Stimulated activated CD4-positive, alpha-beta T cell treated with anti-CD3 and anti-CD28 coated beads, Interleukin-12 subunit alpha, Interleukin-12 subunit beta, amount 100 ng/mL, for 48 hours (primary cell): ENCODE data around the gene CMTM5.
"Not testable (repeated sequence)": the region's sequence is repeated elsewhere in the genome, so short reads cannot be mapped to it uniquely, and the experiment has no call there.

Experiments used
- DNase-seq, 3 donors: peaks; one replicate each; pipeline ENCODE4 v3.0.0-alpha.2; 2020; ENCODE audit warnings: low read depth in 2 of 3, low spot score in 1 of 3

Gene CMTM5

DNA sequence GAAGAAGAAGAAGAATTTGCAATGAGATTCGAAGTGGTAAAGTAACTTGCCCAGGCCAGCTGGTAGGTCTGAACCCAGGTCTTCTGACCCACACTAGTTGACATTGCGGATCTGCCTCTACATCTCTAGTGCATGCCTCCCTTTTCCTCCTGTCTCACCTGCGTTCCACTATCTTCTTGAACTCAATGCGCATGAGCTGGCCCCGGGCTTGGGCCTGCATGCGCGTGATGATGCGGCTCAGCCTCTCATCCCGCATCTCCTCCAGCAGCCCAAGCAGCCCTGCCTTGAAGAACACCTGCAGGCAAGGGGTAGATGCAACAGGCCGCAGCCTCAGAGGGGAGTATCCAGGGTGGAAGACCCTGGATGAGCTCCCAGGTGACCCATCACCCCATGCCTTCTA lies 19.3 kb downstream of the CMTM5 start:
- no peak for DNase-seq

DNA sequence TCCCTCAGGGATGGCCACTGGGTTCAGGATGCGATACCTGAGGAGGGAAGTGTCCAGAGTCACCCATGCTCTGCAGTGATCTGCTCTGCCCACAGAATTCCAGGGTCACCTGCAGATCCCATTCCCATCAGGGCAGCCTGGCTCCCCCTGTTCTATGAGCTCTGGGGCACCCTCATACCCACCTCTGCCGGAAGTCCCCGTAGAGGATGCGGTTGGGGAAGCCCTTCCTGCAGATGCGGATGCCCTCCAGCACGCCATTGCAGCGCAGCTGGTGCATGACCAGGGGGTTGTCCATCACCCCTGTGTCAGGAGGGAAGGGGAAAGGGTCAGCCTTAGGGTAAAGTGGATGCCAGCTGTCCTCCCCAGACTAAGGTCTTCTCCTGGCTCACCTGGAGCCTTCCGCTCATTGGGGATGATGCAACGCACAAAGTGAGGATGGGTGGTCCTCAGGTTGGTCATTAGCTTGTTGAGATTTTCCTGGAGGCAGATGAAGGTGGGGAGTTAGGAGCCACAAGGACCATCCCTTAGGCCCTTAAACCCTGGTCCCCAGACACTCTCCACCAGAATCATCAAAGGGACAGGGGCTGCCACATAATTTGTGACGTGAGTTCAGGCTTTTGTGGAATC lies 20.0 kb downstream of the CMTM5 start:
- DNase-seq = no peak

DNA sequence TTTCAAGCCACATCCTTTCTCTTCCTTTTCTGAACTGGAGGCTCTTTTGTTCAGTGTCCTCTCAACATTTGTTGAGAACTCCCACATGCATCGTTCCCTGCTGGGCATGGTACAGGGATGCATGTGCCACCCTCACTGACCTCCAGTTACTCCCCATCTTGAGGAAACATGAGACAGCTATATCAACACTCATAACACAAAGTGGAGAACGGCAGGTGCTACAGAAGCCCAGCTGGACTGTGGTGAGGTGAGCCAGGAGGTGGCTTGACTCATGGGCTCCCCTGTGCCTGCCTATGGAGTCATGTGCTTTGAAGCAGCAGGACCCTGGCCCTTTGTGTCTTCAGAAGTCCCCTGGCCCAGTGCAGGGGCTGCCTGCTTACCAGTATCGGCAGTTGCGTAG lies 21.5 kb downstream of the CMTM5 start:
- no peak for DNase-seq

DNA sequence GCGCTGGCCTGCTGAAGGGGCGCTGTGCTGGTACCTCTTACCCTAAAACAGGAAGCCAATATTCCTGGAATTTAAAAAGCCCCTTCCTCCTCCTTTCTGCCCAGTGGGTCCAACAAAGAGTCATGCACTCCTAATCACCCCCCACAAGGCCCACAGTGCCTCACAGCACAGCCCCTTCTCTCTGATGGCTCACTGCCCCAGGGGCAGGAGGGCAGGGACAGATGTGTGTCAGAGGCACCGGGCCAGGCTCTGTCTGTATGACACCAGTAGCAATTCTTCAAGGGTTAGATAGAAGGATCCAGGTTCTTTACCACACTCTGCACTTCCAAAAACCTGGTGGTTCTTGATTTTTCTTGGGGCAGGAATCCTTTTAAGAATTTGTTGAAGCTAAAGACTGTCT lies 22.3 kb downstream of the CMTM5 start:
- DNase-seq = no peak

DNA sequence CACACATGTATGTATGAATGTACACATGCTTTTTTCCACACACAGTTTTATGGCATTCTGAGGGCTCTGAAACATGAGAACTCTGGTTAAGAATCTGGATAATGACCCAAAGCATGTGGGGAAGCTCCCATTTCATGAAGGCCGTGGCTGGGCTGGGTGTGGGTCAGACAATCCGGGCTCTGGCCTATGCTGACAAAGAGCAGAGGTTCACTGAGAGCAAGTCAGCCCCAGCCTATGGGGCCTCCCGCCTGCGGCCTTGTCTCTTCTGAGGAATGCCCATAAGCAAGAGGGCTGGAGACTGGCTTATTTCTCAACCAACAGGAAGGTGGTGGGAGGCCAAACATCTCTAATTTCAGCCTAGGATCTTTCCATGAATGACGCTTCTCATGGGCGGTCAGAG lies 22.7 kb downstream of the CMTM5 start:
- DNase-seq = no peak

DNA sequence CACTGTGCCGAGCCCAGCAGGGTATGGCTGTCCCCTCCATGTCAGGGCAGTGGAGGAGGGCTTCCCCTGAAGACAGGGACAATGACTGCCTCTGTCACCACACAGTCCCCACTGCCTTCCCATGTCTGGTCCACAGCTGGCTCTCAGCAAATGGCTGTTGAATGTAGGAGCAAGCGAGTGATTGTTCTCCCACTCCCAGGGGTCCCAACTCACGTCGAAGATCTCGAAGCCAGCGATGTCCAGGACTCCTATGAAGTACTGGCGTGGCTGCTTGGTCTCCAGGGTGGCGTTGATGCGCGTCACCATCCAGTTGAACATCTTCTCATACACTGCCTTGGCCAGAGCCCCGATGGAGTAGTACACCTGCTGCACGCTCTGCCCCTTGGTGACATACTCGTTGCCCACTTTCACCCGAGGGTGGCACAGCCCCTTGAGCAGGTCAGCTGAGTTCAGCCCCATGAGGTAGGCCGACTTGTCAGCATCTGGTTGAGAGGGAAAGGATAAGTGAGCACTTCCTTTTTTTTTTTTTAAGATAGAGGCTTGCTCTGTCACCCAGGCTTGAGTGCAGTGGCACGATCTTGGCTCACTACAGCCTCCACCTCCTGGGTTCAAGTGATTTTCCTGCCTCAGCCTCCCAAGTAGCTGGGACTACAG lies 23.8 kb downstream of the CMTM5 start:
- not testable (repeated sequence) for DNase-seq

DNA sequence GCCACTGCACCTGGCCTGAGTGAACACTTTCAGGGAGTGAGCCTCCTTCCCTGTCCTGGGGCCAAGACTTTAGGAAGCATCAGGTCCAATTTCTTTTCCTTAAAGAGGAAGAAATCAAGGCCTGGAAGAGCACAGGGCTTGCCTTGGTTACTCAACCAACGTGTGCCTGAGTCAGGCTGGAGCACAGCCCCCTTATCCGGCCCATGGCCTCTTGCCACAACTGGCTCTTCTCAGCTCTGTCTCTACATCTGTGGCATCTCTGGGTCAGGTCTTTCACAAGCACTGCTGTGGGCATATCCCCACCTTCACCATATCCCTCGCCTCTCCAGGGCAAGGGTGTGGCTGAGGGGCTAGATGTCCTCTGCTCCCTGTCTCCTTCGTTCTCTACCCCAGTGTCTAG lies 24.4 kb downstream of the CMTM5 start:
- no peak for DNase-seq

DNA sequence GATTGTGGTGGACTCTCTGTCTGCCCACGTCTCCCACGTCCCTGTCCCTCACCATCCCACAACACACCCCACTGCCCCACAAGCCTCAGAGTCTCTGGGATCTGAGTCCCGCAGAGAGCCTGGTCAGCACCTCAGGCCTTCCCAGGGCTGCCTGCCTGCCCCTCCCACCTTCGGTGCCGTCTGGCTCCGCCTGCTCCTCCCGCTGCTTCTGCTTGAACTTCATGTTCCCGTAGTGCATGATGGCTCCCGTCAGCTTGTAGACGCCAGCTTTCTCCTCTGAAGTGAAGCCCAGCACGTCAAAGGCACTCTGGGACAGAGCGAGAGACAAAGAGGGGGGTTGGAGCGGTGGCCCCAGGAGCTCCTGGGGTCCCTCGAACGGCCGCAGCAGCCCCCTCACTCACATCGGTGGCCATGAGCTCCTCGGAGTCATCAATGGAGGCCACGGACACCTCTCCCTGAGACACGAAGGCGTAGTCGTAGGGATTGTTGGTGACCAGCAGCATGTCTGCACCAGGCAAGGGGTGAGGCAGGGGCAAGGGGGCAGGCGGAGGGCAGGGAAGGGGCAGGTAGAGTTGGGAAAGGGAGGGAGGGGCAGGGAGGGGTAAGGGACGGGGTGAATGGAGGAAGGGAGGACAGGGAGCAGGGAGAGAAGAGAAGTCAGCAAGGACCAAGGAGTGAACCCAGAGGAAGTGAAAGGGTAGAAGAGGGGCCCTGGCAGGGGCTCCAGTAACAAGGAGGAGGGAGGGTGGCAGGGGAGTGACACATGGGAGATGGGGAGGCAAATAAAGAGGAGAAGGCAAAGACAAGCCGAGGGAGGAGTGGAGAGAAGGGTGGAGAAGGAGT lies 25.7 kb downstream of the CMTM5 start:
- DNase-seq = no peak

DNA sequence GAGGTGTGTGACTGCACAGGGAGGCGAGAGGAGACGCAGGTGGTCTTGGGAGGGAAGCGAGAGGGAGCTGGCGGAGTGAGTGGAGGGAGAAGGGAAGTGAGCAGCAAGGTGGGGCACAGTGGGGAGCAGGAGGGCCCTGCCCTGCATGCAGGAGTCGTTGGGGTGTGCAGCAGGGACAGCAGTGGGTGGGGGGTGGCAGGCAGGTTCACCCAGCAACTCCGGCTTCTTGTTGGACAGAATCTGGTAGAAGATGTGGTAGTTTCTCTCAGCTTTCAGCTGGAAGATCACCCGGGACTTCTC lies 26.2 kb downstream of the CMTM5 start:
- DNase-seq = no peak

DNA sequence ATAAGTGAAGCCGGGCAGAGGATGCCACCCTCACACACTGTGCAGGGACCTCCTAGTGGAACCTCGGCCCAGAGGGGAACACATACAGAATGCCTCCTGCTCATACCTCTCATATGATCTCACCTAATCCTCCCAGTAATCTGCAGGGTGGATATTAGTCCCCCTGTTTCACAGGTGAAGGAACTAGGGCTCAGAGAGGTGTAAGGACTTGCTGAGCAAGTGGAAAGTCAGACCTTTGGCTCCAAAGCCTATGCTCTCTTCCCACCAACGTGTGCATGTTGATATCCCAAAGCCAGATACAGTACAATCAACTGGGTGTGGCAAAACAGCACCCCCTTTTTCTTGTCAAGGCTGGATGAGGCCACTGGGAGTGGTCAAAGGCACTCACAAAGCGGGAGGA lies 27.1 kb downstream of the CMTM5 start:
- no peak for DNase-seq

DNA sequence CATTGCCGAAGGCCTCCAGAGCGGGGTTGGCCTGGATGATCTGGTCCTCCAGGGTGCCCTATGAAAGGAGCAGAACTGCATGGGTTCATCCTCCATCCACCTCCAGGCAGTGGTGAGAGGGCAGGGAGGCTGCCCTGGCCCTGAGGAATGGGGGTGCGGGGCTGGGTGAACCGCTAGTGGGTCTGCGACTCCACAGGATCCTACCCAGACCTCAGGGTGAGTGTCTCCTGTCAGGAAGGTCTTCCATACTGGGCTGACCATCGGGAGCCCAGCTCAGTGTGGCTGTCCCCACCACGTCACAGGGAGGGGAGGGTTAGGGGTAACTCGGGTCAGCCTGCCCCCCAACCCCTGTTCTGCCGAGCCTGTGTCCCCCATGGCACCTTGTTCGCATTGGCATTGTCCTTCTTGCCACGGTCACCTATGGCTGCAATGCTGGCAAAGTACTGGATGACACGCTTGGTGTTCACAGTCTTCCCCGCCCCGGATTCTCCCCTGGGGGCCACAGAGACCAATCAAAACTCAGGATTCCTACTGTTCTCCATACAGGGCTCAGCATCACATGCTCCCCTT lies 27.6 kb downstream of the CMTM5 start:
- DNase-seq = no peak

DNA sequence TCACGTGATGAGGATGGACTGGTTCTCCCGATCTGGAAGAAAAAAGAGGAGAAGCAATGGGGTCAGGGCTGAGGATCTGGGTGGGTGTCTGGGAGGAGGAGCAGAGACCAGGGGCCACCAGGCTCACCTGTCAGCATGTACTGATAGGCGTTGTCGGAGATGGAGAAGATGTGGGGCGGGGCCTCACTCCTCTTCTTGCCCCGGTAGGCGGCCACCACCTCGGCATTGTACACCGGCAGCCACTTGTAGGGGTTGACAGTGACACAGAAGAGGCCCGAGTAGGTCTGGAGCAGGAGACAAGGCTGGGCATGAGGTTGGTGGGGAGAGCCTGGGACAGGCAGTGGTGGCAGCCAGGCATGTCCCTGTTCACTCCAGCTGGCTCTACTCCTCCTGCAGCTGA lies 28.2 kb downstream of the CMTM5 start:
- no peak for DNase-seq

DNA sequence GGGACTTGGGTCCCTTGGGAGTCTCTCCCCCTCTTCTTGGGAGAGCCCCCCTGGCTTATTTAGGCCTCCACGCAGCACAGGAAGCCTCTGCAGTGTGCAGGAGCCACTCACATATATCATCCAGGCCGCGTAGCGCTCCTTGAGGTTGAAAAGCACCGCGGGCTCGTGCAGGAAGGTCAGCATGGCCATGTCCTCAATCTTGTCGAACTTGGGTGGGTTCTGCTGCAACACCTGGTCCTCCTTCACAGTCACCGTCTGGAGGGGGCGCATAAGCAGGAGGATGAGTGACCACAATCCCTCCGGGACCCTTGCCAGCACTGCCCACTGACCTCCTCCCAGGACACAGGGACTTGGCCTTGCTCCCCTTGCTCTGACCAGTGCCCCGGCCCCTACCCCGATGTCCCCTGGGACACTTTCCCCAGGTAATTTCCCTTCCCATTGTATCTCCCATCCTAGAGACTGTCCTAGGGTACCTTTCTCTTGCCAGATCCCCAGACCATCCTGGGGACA lies 28.7 kb downstream of the CMTM5 start:
- no peak for DNase-seq

DNA sequence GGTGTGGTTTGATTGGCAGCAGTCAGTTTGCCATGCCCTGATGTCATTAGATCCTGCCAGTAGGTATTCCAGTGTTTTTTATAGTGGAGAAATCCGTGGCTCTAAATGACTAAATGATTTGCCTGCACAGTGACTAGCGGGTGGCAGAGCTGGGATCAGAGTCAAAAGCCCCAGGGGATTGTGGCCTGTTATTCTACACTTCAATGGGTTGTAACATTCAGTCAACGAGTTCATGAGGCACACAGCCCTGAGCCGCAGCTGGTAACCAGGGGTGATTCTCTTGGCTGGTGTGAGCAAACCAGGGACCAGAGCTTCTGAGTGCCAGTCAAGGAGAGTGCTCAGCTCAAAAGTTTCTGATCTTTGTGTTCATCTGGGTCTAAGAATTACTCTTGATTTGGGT lies 29.4 kb downstream of the CMTM5 start:
- DNase-seq = no peak

DNA sequence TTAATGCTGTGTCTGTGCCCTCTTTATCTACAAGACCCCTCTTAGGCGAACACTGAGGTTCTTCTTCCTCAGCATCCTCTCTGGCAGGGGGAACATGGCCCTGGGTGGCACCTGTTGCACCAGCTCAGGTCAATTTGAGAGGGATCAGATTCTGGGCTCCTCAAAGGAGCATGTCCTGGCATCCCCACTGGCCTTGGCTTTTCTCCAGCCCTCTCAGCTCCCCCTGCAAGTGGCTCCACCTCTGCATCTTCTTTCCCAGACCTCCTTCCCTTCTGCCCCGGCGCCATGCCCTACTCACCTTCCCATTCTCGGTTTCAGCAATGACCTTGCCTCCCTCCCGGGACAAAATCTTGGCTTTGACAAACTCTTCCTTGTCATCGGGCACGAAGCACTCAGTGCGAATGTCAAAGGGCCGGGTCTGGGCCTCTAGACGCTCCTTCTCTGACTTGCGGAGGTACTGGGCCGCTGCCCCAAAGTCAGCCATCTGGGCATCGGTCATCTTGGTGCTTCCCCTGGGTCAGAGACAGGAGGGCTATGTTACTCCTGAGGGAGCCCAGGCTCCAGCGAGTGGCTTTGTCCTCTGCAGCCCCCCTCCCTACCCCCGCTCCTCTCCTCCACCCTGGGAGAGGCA lies 30.0 kb downstream of the CMTM5 start:
- DNase-seq = no peak

DNA sequence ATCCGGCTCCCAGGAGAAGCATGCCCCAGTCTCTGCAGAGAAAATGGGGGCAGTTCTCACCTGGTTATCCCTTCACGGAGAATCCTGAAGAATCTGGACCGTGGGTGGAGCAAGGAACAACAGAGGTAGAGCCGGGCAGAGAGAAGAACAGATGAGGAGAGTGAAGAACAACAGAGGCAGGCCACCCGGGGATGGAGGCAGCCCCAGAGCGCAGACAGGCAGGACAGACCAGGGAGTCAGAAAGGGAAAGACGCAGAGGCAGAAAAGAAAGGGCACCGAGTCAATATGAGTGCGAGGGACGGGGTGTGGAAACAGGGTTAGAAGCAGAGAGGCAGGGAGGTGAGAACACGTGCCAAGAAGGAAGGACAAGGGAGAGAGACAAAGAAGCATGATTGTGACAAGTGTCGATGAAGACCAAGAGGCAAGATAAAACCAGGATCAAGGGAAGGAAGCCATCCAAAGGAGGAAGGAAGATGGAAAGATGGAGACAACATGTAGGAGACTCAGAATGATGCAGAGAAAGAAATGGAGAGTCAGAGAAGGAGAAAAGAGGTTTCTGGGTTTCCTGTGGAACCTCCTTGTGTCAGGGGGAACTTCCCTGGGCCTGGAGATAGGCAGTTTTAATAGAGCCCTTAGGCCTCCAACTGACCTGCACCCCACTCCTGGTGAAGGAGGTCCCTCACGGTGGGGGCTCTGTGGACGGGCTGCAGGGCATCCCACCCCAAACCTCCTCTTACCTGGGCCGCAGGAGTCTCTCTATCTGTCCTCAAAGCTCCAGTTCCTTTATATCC lies 30.9 kb downstream of the CMTM5 start, which contains the start of gene MYH6:
TSS of gene MYH6 (minus strand) at position 758 of the 791 bp plus-strand sequence. CDS start 1,050 bp downstream, outside the sequence.
- no peak for DNase-seq

DNA sequence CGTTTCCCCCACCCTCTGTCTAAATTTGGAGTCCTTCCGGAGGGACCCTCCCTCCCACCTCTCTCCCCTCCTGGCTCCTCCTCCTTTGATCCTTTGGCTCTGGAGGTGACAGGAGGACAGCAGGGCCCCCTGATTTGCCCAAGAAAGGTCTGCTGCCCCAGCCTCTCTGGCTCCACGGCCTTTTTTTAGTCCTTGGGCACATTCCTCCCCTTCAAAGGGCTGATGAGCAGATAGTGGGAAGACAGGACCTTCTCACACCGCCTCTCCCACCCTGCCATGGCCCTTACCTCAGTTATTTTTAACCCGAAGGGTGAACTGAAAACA lies 31.4 kb downstream of the CMTM5 start:
- DNase-seq = no peak

DNA sequence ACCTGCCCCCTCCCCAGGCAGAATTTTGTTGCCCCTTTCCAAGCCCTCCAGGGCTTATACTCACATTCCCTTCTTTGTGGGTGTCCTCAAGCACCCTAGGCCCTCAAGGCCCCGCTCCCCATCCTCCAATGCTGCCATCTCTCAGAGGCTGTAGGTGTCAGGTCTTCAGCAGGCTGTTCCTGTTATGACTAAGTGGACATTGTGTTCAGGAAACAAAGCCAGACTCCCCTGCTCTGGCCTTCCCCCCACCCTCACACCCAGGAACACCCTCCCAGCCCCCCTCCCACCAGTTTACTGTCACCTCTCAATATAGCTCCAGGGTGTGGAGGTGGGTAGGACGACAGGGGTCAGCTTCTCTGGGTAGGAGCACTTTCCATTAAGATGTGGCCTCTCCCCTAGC lies 32.6 kb downstream of the CMTM5 start:
- no peak for DNase-seq

DNA sequence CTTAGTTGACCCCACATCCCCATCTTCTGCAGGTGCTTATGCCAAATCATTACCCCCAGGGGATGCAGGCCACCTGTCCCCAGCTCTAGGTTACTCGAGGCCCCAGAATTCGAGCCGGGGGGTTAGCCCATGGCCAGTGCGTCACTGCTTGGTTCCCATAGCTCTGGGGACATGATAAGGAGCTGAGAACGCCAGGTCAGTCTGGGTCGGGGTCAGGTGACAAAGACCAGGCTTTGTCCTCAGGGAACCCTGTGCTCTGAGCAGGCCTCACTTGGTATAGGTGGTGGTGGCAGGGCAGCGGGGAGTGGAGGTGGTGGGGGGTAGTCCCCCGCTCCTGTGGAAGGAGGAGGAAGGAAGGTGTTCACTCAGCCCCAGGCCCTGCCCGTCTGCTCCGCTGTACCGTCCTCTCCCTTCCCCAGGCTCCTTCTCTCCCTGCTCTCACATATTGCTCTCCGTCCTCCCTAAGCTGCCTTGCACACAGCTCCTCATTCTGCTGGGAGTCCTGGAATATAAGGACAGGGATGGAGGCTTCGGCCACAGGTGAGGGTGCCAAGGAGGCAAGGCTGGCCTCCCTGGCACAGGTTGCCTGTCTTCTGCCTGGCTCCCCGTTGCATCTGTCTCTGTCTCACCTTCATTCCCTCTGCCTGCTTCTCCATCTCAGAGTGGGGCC lies 33.3 kb downstream of the CMTM5 start:
- no peak for DNase-seq
